ENCODE results near the gene HNRNPUL2. TPM values are rescaled to one million over a fixed set of nuclear protein-coding genes. Genes with fewer than 3 reads are reported as not detected.

Gene HNRNPUL2
- total and polyA plus RNA-seq, 2 of the 8 experiments (the other 6 are each of a cell fraction or from before 2014, with no cell fraction given): 14.9 to 46.4 TPM

- Histone ChIP-seq H3K23ac (ENCODE audit: insufficient read length) (no peak within 1 kb of the TSS), H3K36me3 (ENCODE audit: control insufficient read depth in 2 of 4, insufficient read depth in 4 of 4, low read length in 3 of 4) (peaks cover 5 to 22% (median 7%) of the 10 kb centered on the region in 4 experiments; a peak in 5 of 8 replicates), H3K14ac (ENCODE audit: insufficient read length) (no peak within 1 kb of the TSS), H4K91ac (replicated peaks; ENCODE audit: insufficient read length, low read length) (no peak within 1 kb of the TSS), H2BK15ac (ENCODE audit: low read length) (no peak within 1 kb of the TSS), H4K20me1 (replicated peaks in 1 of 2; ENCODE audit: control insufficient read depth in 1 of 2, insufficient read depth in 2 of 2, low read length in 2 of 2) (peaks cover 0 to 1% of the 10 kb centered on the region in 2 experiments), H4K5ac (ENCODE audit: insufficient read length, low read depth, low read length) (peak within 1 kb of the TSS; percentile 44), H3K27ac (ENCODE audit: low read depth, low read length) (peak within 1 kb of the TSS; percentile 68), H3K4ac (replicated peaks; ENCODE audit: insufficient read length, low read depth, low read length) (no peak within 1 kb of the TSS), H2BK20ac (ENCODE audit: low read length) (no peak within 1 kb of the TSS), H3K79me2 (ENCODE audit: control insufficient read depth in 1 of 2, insufficient read depth in 2 of 2, low read length in 2 of 2) (peaks cover 0 to 14% of the 10 kb centered on the region in 2 experiments; a peak in 2 of 4 replicates), H2BK12ac (ENCODE audit: low read depth, low read length) (no peak within 1 kb of the TSS), H2BK120ac (replicated peaks; ENCODE audit: low read depth, low read length) (no peak within 1 kb of the TSS), H2BK5ac (ENCODE audit: low read depth, low read length) (peak within 1 kb of the TSS; percentile 91), H3K27me3 (replicated peaks in 1 of 4; ENCODE audit: control insufficient read depth in 3 of 4, extremely low read depth in 1 of 4, insufficient read depth in 3 of 4, low read length in 3 of 4) (no peaks in the 10 kb centered on the region), H3K18ac (ENCODE audit: extremely low read depth, low read length) (peak within 1 kb of the TSS; percentile 75; the same call in 1 of the 2 replicates), H3K56ac (replicated peaks; ENCODE audit: insufficient read length, low read depth, low read length) (peak within 1 kb of the TSS; percentile 40), H3K79me1 (ENCODE audit: low read depth, low read length) (peaks cover 2% of the 10 kb centered on the region), H3K4me2 (ENCODE audit: insufficient read depth in 1 of 2, low read depth in 2 of 2, low read length in 2 of 2) (peak within 1 kb of the TSS; percentile 74 to 86), H2AFZ (ENCODE audit: low read length) (peak within 1 kb of the TSS; percentile 93; the same call in 1 of the 2 replicates), H3K9me3 (ENCODE audit: insufficient read depth in 2 of 2, low read depth in 1 of 2, low read length in 1 of 2) (no peaks in the 10 kb centered on the region), H3K4me3 (ENCODE audit: extremely low read depth in 1 of 4, insufficient read depth in 2 of 4, low read depth in 3 of 4, low read length in 4 of 4) (peak within 1 kb of the TSS; percentile 78 to 98 (median 88)), H3K23me2 (ENCODE audit: low read depth, low read length) (peaks cover 3% of the 10 kb centered on the region; the same call in 1 of the 2 replicates), H2AK5ac (ENCODE audit: low read depth, low read length) (no peak within 1 kb of the TSS), H3K9ac (replicated peaks in 1 of 4; ENCODE audit: extremely low read depth in 1 of 4, low read depth in 3 of 4, low read length in 3 of 4) (peak within 1 kb of the TSS; percentile 77 to 90 (median 88)), H3K4me1 (replicated peaks in 1 of 4; ENCODE audit: control insufficient read depth in 3 of 4, insufficient read depth in 4 of 4, low read length in 3 of 4) (peaks cover 2 to 8% (median 4%) of the 10 kb centered on the region in 4 experiments; a peak in 4 of 7 replicates), H4K8ac (ENCODE audit: extremely low read depth, insufficient read depth, low read length) (peak within 1 kb of the TSS; percentile 74)
- POLR2A ChIA-PET (ENCODE audit: partially characterized antibody): interaction anchor here (0.6 to 61.4 kb wide), 6 partner anchors 12 to 177 kb away, joined by 3 to 2041 read pairs (median 5); partner anchors contain the start of genes BSCL2, C11orf98, CSKMT and GANAB
- WGBS, 2 experiments (ENCODE audit: extremely low coverage in 1 of 2, insufficient coverage in 1 of 2, insufficient read length in 1 of 2, insufficient replicate concordance in 2 of 2, low coverage in 1 of 2, low lambda C conversion rate in 2 of 2, missing lambda C conversion rate in 1 of 2): 12% methylated on average over 53 of the region's 55 CpGs; no CpG with 5 or more reads in 1 of the 2 experiments
- FAIRE-seq (no peak), DNase-seq (ENCODE audit: low read depth in 1 of 2, low spot score in 2 of 2) (peak in 1 of 2 experiments; percentile 88)
- CTCF ChIA-PET (ENCODE audit: partially characterized antibody): interaction anchor here (0.6 to 8.2 kb wide), 6 partner anchors 8 to 28 kb away, joined by 3 to 114 read pairs (median 10); partner anchors contain the start of genes BSCL2, GNG3, LBHD1 and LRRN4CL
- TF ChIP-seq RAD21 (IDR thresholded peaks at IDR 0.05 in 1 of 2, conservative IDR thresholded peaks at IDR 0.05 in 1 of 2; ENCODE audit: low read depth in 2 of 2, low read length in 2 of 2) (no peak), POLR2A (IDR thresholded peaks at IDR 0.05; ENCODE audit: control extremely low read depth in 1 of 2, low read depth in 2 of 2, low read length in 2 of 2) (peak; percentile 26 to 79), POU5F1 (IDR thresholded peaks at IDR 0.05; ENCODE audit: low read depth, low read length) (no peak), FOSL1 (IDR thresholded peaks at IDR 0.05; ENCODE audit: insufficient read depth, low read depth, low read length) (no peak), RBBP5 (IDR thresholded peaks at IDR 0.05; ENCODE audit: borderline replicate concordance, low read depth, low read length) (peak; percentile 63; the same call in 1 of the 2 replicates), TBP (IDR thresholded peaks at IDR 0.05; ENCODE audit: low read depth, low read length) (peak; percentile 72), KDM1A (IDR thresholded peaks at IDR 0.05; ENCODE audit: borderline replicate concordance, low read length) (no peak), CEBPB (IDR thresholded peaks at IDR 0.05; ENCODE audit: low read depth, low read length) (no peak), TAF1 (IDR thresholded peaks at IDR 0.05; ENCODE audit: low read depth, low read length) (peak; percentile 80)
- TF ChIP-seq, protein P1, sequence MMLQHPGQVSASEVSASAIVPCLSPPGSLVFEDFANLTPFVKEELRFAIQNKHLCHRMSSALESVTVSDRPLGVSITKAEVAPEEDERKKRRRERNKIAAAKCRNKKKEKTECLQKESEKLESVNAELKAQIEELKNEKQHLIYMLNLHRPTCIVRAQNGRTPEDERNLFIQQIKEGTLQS (IDR thresholded peaks at IDR 0.05; ENCODE audit: insufficient read depth, low read depth, low read length): peak; percentile 88
Measured at GRCh38 chr11:62678770-62679696, 48.2 kb downstream of the HNRNPUL2 start, which contains the start of gene UBXN1. TSS of gene UBXN1 (minus strand) at chr11:62679073. CDS start at chr11:62678923, 150 bp downstream.
